A673 (cell line): ENCODE data around the gene RRAS. TPM values are rescaled to one million over a fixed set of nuclear protein-coding genes. Genes with fewer than 3 reads are reported as not detected.

Experiments
- BruUV-seq: library from RNA; stranded (reverse); fragments of 400-500 nt; replicated peaks from 2 replicates; lab custom pipeline; 2021; lab: Mats Ljungman, UMichigan
- CTCF ChIA-PET: fragments of 300-600 bp; sonication (Branson Sonifier 250); formaldehyde crosslinking; loops from one replicate; lab custom pipeline; 2022; ENCODE audit warnings: antibody characterized with exemption; lab: Charles Lee
- POLR2A ChIA-PET: fragments of 300-600 bp; sonication (Branson Sonifier 250); formaldehyde crosslinking; loops from one replicate; lab custom pipeline; 2022; ENCODE audit warnings: antibody characterized with exemption; ENCODE audit not compliant: low non-redundant PET; lab: Charles Lee
- DNase-seq: peaks from one replicate; pipeline ENCODE4 v3.0.0-alpha.2; 2015; ENCODE audit warnings: low spot score
- H3K27ac ChIP-seq: fragments of 200-600 bp; sonication (generic); 2 replicates; pipeline ENCODE4 v1.5.1; 2016; ENCODE audit warnings: mixed run types, low read depth, mild to moderate bottlenecking, mixed read lengths, antibody characterized with exemption, low read length; ENCODE audit not compliant: poor library complexity, severe bottlenecking
- H3K27me3 ChIP-seq: fragments of 200-600 bp; sonication (generic); replicated peaks from 2 replicates; pipeline ENCODE4 v1.6.1; 2017; ENCODE audit warnings: mixed run types, low read depth, mild to moderate bottlenecking, mixed read lengths, antibody characterized with exemption, low read length; ENCODE audit not compliant: insufficient read depth, poor library complexity
- H3K36me3 ChIP-seq: fragments of 200-600 bp; sonication (generic); 2 replicates; pipeline ENCODE4 v1.6.1; 2016; ENCODE audit warnings: mixed run types, mild to moderate bottlenecking, mixed read lengths, antibody characterized with exemption, low read length; ENCODE audit not compliant: insufficient read depth, poor library complexity, severe bottlenecking
- H3K4me1 ChIP-seq: fragments of 200-600 bp; sonication (generic); 2 replicates; pipeline ENCODE4 v1.6.1; 2017; ENCODE audit warnings: mixed run types, mild to moderate bottlenecking, mixed read lengths, antibody characterized with exemption, low read length; ENCODE audit not compliant: insufficient read depth, poor library complexity, severe bottlenecking
- H3K4me3 ChIP-seq: fragments of 200-600 bp; sonication (generic); 2 replicates; pipeline ENCODE4 v1.5.1; 2016; ENCODE audit warnings: low read depth, mixed run types, mild to moderate bottlenecking, mixed read lengths, low read length; ENCODE audit not compliant: poor library complexity, severe bottlenecking
- H3K9me3 ChIP-seq: fragments of 200-600 bp; sonication (generic); 2 replicates; pipeline ENCODE4 v1.6.1; 2016; ENCODE audit warnings: mixed run types, low read depth, mild to moderate bottlenecking, mixed read lengths, antibody characterized with exemption, low read length; ENCODE audit not compliant: poor library complexity, severe bottlenecking
- CTCF ChIP-seq: fragments of 300-800, 200-600 bp; sonication (generic); conservative IDR thresholded peaks from 2 replicates; pipeline ENCODE4 v1.5.1; 2017; ENCODE audit warnings: low read depth, mild to moderate bottlenecking, antibody characterized with exemption, low read length, moderate library complexity, mixed read lengths
- EZH2 ChIP-seq: fragments of 200-600 bp; sonication (generic); IDR thresholded peaks from 2 replicates; pipeline ENCODE4 v1.6.1; 2017; ENCODE audit warnings: borderline replicate concordance, low read depth, mild to moderate bottlenecking, mixed read lengths, antibody characterized with exemption, low read length; ENCODE audit not compliant: poor library complexity, severe bottlenecking
- intact Hi-C: fragments of 100-400 bp; cut with micrococcal nuclease; formaldehyde crosslinking; loops from one replicate; pipeline ENCODE4 v1.10.0; 2022; ENCODE audit not compliant: unreplicated experiment
- total RNA-seq: library from RNA; stranded (reverse); gene quantifications from 2 replicates; pipeline ENCODE4 v1.2.3, GENCODE V29; 2021

The RRAS gene
- total RNA-seq, 1 experiment from 2014 or later: 27.6 TPM

- BruUV-seq: no TSS peak
- no peak overlapping the region for H3K27ac ChIP-seq
- no peaks in the 10 kb centered on the region for H3K9me3 ChIP-seq
- peaks cover 83% of the 10 kb centered on the region for H3K36me3 ChIP-seq
- no peak for DNase-seq
- CTCF ChIA-PET: no interaction called here
- no peaks in the 10 kb centered on the region for H3K4me1 ChIP-seq
- no peak overlapping the region for H3K4me3 ChIP-seq
- no peaks in the 10 kb centered on the region for H3K27me3 ChIP-seq
- POLR2A ChIA-PET: no interaction called here
- TF ChIP-seq EZH2: no peak
- TF ChIP-seq CTCF: no peak
- intact Hi-C loops: no loop called here
These were observed 17.7 kb upstream of the RRAS start for GRCh38 chr19:49657493-49658138.

- no peaks in the 10 kb centered on the region for H3K9me3 ChIP-seq
- no peak overlapping the region for H3K4me3 ChIP-seq
- ChIA-PET POLR2A (no interaction called here), CTCF (no interaction called here)
- H3K4me1 ChIP-seq: no peaks in the 10 kb centered on the region
- TF ChIP-seq EZH2: no peak
- no peak for TF ChIP-seq CTCF
- intact Hi-C loops: no loop called here
- no peak overlapping the region for H3K27ac ChIP-seq
- H3K36me3 ChIP-seq: peaks cover 83% of the 10 kb centered on the region
- no peaks in the 10 kb centered on the region for H3K27me3 ChIP-seq
- no TSS peak for BruUV-seq
- no peak for DNase-seq
These were observed 16.6 kb upstream of the RRAS start for GRCh38 chr19:49656456-49657109.

GRCh38 chr19:49655570-49656455, 15.9 kb upstream of the RRAS start:
- Histone ChIP-seq H3K4me1 (no peaks in the 10 kb centered on the region), H3K36me3 (peaks cover 86% of the 10 kb centered on the region), H3K27ac (no peak overlapping the region), H3K27me3 (no peaks in the 10 kb centered on the region), H3K4me3 (no peak overlapping the region), H3K9me3 (no peaks in the 10 kb centered on the region)
- TF ChIP-seq EZH2: no peak
- TF ChIP-seq CTCF: no peak
- BruUV-seq: no TSS peak
- no peak for DNase-seq
- POLR2A ChIA-PET: interaction anchor here (0.6 kb wide), 1 partner anchor 9 kb away, joined by 4 read pairs; no protein-coding TSS in a partner anchor
- intact Hi-C loops: no loop called here
- CTCF ChIA-PET: no interaction called here
